C4-2B (cell line): ENCODE measurements around the gene RC3H1.

Experiments used
- CTCF ChIP-seq: fragments of 450-650 bp; conservative IDR thresholded peaks from 2 replicates; pipeline ENCODE4 v1.5.1; 2017; ENCODE audit warnings: mild to moderate bottlenecking
- ZFX ChIP-seq: fragments of 450-650 bp; IDR thresholded peaks from 2 replicates; pipeline ENCODE4 v1.6.1; 2017

- no peak for TF ChIP-seq CTCF
- TF ChIP-seq ZFX = no peak
Observed at GRCh38 chr1:173948594-173948993, 73.6 kb downstream of the RC3H1 start.
